HG03439 (cell line): ENCODE data around the gene RNF6.

Experiments
- ATAC-seq: cut with Tn5 transposase; IDR thresholded peaks from one replicate; pipeline ENCODE4 v1.9.1; 2021; ENCODE audit warnings: mild to moderate bottlenecking, moderate library complexity; ENCODE audit not compliant: unreplicated experiment

The RNF6 gene

DNA sequence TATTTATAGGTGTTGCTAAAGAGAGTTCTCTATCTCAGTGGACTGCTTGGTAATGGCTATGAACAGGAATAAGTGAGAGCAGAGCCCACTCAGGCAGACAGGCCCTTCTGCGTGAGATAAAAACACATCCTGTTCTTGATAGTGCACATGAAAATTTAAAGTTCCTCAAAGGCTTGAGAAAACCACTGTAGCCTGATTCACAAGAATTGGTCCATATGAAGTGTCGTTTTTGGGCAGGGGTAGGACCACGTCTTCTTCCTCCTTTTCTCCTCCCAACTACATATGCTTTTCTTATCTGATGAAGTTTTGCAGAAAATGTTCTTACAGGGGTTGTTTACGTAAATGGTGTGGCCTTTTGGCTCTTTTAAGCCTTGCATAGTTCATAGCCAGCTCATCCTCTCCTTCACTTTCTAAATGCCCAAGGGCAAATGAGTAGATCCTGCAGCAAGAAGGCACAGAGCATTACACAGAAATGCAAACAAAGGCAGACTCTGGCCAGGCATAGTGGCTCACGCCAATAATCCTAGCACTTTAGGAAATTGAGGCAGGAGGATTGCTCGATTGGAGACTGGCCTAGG lies 53.8 kb downstream of the RNF6 start:
- no peak for ATAC-seq

DNA sequence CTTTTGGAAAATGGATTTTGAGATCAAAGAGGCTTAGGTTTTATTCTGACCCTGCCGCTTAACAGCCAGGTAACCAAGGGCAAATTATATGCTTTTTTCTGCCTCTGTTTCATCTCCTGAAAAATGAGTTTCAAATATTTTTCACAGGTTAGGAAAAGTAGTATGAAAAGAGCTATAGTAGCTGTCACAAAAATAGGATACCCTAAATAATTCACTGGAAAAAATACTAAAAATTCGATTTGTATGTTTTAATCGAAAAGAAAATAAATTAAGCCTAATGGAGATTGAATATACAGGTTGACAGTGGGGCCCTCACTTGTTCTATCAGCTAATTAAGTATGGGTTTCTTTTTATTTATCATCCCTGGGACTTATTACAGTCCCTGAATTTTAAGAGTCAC lies 58.3 kb downstream of the RNF6 start:
- ATAC-seq: no peak
